ENCODE results near the gene NPR3.
A peak's percentile ranks its signal among the peaks of the same experiment; 100 is the strongest.

Gene NPR3

DNA sequence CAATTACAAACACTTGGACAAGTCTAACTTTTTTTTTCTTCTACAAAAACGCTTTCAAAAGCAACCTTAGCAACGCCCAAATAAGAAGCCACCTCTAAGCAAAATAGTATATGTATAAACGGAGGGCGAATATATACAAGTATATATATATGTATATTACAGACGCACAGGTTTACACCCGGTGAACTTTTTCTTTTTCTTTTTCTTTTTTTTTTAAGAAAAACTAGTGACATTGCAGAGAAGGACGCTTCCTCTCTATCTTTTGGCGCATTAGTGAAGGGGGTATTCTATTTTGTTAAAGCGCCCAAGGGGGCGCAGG is 200 bp downstream of the NPR3 start:
- no peak for TF ChIP-seq PAX5 (IDR thresholded peaks at IDR 0.05; ENCODE audit: insufficient read depth, low read length, severe bottlenecking)
- TF ChIP-seq SPI1 (IDR thresholded peaks at IDR 0.05; ENCODE audit: low read depth, low read length): no peak
- no peak for TF ChIP-seq POLR2AphosphoS5 (IDR thresholded peaks at IDR 0.05; ENCODE audit: low read depth, low read length)
- no peak for TF ChIP-seq POLR2A (IDR thresholded peaks at IDR 0.05; ENCODE audit: low read depth, low read length)
- no peak for TF ChIP-seq POU2F2 (IDR thresholded peaks at IDR 0.05; ENCODE audit: low read depth, low read length)
- no peak for TF ChIP-seq TAF1 (IDR thresholded peaks at IDR 0.05; ENCODE audit: low read depth, low read length)

DNA sequence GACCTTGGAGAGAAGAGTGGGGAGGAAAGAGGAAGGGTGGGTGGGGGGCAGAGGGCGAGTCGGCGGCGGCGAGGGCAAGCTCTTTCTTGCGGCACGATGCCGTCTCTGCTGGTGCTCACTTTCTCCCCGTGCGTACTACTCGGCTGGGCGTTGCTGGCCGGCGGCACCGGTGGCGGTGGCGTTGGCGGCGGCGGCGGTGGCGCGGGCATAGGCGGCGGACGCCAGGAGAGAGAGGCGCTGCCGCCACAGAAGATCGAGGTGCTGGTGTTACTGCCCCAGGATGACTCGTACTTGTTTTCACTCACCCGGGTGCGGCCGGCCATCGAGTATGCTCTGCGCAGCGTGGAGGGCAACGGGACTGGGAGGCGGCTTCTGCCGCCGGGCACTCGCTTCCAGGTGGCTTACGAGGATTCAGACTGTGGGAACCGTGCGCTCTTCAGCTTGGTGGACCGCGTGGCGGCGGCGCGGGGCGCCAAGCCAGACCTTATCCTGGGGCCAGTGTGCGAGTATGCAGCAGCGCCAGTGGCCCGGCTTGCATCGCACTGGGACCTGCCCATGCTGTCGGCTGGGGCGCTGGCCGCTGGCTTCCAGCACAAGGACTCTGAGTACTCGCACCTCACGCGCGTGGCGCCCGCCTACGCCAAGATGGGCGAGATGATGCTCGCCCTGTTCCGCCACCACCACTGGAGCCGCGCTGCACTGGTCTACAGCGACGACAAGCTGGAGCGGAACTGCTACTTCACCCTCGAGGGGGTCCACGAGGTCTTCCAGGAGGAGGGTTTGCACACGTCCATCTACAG is 760 bp downstream of the NPR3 start:
- FAIRE-seq (peak; percentile 31), DNase-seq (ENCODE audit: insufficient read length, low spot score) (peak; percentile 19)
- TF ChIP-seq POLR2A (IDR thresholded peaks at IDR 0.05; ENCODE audit: low read depth, low read length) (no peak), POLR2AphosphoS5 (IDR thresholded peaks at IDR 0.05; ENCODE audit: low read depth, low read length) (no peak), TAF1 (IDR thresholded peaks at IDR 0.05; ENCODE audit: low read depth, low read length) (no peak), PAX5 (IDR thresholded peaks at IDR 0.05; ENCODE audit: insufficient read depth, low read length, severe bottlenecking) (no peak)

More for the DNA sequence above, 200 bp downstream of the NPR3 start:
- FAIRE-seq: no peak
- DNase-seq (ENCODE audit: insufficient read length, low spot score): no peak

DNA sequence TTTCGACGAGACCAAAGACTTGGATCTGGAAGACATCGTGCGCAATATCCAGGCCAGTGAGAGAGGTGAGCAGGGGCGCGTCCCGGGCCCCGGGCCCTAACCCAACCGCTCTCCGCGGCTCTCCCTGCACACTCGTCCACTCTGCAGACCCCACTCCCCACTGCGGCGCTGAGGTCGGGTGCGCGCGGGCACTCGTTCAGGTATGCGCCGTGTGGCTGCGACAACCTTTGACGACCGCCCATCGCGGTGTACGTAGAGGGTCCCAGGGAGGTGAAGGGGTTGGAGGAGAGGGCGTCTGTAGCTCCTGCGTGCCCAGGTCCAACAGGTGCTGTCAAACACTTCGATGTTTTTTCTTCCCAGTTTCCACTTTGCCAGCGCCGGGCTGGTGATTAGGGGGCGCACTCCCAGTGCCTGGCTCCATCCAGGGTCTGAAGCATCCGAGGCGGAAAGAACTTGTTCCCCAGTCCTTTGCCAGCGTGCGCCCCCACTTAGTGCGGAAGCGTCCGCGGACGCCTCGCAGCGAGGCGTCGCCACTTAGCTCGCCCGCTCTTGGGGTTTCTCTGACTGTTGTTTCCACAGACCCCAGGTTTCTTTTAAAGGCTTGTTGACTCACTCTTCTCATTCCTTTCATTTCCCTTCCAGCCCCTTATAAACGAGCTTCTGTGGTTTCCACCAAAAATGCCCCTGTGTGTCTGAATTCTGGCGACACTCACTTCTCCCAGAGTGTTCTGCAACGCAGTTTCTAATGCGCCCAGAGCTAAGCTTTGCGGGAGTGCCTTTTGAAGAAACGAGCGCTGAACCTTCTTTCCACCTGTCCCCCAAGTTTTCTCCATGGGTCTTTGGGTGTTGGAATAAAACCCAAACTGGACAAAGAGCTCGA is 1.6 kb downstream of the NPR3 start:
- DNase-seq (ENCODE audit: insufficient read length, low spot score) (peak; percentile 13), FAIRE-seq (no peak)
- TF ChIP-seq POLR2AphosphoS5 (IDR thresholded peaks at IDR 0.05; ENCODE audit: low read depth, low read length): no peak
- no peak for TF ChIP-seq TAF1 (IDR thresholded peaks at IDR 0.05; ENCODE audit: low read depth, low read length)
- TF ChIP-seq POU2F2 (IDR thresholded peaks at IDR 0.05; ENCODE audit: low read depth, low read length): no peak
- no peak for TF ChIP-seq PAX5 (IDR thresholded peaks at IDR 0.05; ENCODE audit: insufficient read depth, low read length, severe bottlenecking)
- no peak for TF ChIP-seq POLR2A (IDR thresholded peaks at IDR 0.05; ENCODE audit: low read depth, low read length)
- no peak for TF ChIP-seq SPI1 (IDR thresholded peaks at IDR 0.05; ENCODE audit: low read depth, low read length)

DNA sequence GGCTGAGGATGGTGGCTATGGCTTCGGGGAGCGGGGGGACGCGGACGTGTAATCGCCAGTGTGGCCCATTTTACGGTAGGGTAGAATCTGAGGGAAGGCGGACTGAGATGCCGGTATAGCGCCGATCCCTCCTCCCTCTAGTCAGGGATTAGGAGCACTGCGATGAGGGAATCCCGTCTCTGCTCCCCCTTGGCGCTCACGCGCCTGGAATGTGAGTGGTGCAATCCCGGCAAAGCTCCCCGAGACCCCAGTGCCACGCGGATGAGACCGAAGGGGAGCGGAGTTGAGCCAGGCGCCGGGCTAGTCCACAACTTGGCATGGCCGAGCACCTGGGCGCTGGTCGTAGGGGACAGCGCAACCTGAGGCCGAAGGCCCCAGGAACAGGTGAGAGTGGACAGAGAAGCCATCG is 2.2 kb downstream of the NPR3 start:
- no peak for TF ChIP-seq SPI1 (IDR thresholded peaks at IDR 0.05; ENCODE audit: low read depth, low read length)
- TF ChIP-seq PAX5 (IDR thresholded peaks at IDR 0.05; ENCODE audit: insufficient read depth, low read length, severe bottlenecking): no peak
- no peak for TF ChIP-seq POLR2AphosphoS5 (IDR thresholded peaks at IDR 0.05; ENCODE audit: low read depth, low read length)
- no peak for TF ChIP-seq POLR2A (IDR thresholded peaks at IDR 0.05; ENCODE audit: low read depth, low read length)
- no peak for TF ChIP-seq POU2F2 (IDR thresholded peaks at IDR 0.05; ENCODE audit: low read depth, low read length)
- no peak for TF ChIP-seq TAF1 (IDR thresholded peaks at IDR 0.05; ENCODE audit: low read depth, low read length)
- FAIRE-seq (no peak), DNase-seq (ENCODE audit: insufficient read length, low spot score) (peak; percentile 12)

- TF ChIP-seq PAX5 (IDR thresholded peaks at IDR 0.05; ENCODE audit: insufficient read depth, low read length, severe bottlenecking): no peak
- no peak for TF ChIP-seq TAF1 (IDR thresholded peaks at IDR 0.05; ENCODE audit: low read depth, low read length)
- no peak for TF ChIP-seq SPI1 (IDR thresholded peaks at IDR 0.05; ENCODE audit: low read depth, low read length)
- no peak for TF ChIP-seq POLR2A (IDR thresholded peaks at IDR 0.05; ENCODE audit: low read depth, low read length)
- TF ChIP-seq POU2F2 (IDR thresholded peaks at IDR 0.05; ENCODE audit: low read depth, low read length): no peak
- TF ChIP-seq POLR2AphosphoS5 (IDR thresholded peaks at IDR 0.05; ENCODE audit: low read depth, low read length): no peak
- FAIRE-seq (no peak), DNase-seq (ENCODE audit: insufficient read length, low spot score) (peak; percentile 14)
Measured at GRCh38 chr5:32713770-32714381, 2.8 kb downstream of the NPR3 start.

DNA sequence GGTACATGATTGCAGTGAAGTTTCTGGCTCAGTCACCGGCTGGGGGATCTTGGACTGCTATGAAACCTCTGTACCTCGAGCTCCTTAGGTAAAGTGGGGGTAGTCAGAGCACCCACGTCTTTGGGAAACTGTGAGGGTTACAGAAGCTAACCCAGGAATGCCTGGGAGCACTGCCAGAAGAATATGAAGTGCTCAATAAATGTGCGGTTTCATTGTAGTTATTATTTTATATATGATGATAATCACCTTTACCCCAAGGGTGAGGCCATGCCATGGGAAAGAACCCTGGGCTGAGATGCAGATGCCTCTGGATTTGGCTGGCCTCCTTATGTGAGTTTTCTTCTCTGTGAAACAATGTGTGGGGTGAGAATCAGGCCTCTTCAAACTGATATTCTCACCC is 3.7 kb downstream of the NPR3 start:
- DNase-seq (ENCODE audit: insufficient read length, low spot score) (no peak), FAIRE-seq (no peak)
- no peak for TF ChIP-seq POLR2A (IDR thresholded peaks at IDR 0.05; ENCODE audit: low read depth, low read length)
- TF ChIP-seq PAX5 (IDR thresholded peaks at IDR 0.05; ENCODE audit: insufficient read depth, low read length, severe bottlenecking): no peak
- no peak for TF ChIP-seq POLR2AphosphoS5 (IDR thresholded peaks at IDR 0.05; ENCODE audit: low read depth, low read length)
- TF ChIP-seq POU2F2 (IDR thresholded peaks at IDR 0.05; ENCODE audit: low read depth, low read length): no peak
- no peak for TF ChIP-seq SPI1 (IDR thresholded peaks at IDR 0.05; ENCODE audit: low read depth, low read length)
- TF ChIP-seq TAF1 (IDR thresholded peaks at IDR 0.05; ENCODE audit: low read depth, low read length): no peak

DNA sequence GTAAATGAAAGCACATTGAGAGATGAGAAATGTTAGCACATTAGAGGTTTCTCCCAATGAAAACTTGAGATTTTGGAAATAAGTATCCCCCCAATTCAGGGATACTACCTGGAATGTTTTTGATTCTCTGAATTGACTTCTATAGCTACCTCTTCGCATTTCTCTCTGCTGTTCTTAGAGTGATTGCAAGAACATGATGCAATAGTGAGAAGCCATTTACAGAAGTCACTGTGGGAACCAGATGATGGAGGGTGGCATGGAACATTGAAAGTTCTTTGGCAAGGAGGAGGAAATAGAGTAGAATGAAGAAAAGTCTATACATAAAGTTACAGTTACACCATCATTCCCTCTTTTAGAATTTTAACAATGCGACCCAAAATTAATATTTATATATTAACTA is 9.2 kb downstream of the NPR3 start:
- DNase-seq (ENCODE audit: insufficient read length, low spot score) (no peak), FAIRE-seq (no peak)
- TF ChIP-seq POLR2A (IDR thresholded peaks at IDR 0.05; ENCODE audit: low read depth, low read length) (no peak), PAX5 (IDR thresholded peaks at IDR 0.05; ENCODE audit: insufficient read depth, low read length, severe bottlenecking) (no peak), POU2F2 (IDR thresholded peaks at IDR 0.05; ENCODE audit: low read depth, low read length) (no peak), TAF1 (IDR thresholded peaks at IDR 0.05; ENCODE audit: low read depth, low read length) (no peak), POLR2AphosphoS5 (IDR thresholded peaks at IDR 0.05; ENCODE audit: low read depth, low read length) (no peak), SPI1 (IDR thresholded peaks at IDR 0.05; ENCODE audit: low read depth, low read length) (no peak)

DNA sequence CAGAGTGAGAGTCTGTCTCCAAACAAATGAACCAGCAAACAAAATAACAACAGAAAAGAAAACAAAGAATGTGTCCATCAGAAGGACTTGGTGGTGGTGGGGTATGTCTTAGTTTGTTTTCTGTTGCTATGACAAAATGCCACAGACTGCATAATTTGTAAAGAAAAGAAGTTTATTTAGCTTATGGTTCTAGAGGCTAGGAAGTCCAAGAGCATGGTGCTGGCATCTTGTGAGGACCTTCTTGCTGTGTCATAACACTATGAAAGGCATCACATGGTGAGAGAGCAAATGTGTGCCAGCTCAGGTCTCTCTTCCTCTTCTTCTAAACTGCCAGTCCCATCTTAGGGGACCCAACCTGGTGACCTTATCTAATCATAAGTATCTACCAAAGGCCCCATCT is 10.5 kb downstream of the NPR3 start:
- DNase-seq (ENCODE audit: insufficient read length, low spot score) (no peak), FAIRE-seq (no peak)
- TF ChIP-seq PAX5 (IDR thresholded peaks at IDR 0.05; ENCODE audit: insufficient read depth, low read length, severe bottlenecking) (no peak), SPI1 (IDR thresholded peaks at IDR 0.05; ENCODE audit: low read depth, low read length) (no peak), POLR2AphosphoS5 (IDR thresholded peaks at IDR 0.05; ENCODE audit: low read depth, low read length) (no peak), POU2F2 (IDR thresholded peaks at IDR 0.05; ENCODE audit: low read depth, low read length) (no peak), POLR2A (IDR thresholded peaks at IDR 0.05; ENCODE audit: low read depth, low read length) (no peak), TAF1 (IDR thresholded peaks at IDR 0.05; ENCODE audit: low read depth, low read length) (no peak)

DNA sequence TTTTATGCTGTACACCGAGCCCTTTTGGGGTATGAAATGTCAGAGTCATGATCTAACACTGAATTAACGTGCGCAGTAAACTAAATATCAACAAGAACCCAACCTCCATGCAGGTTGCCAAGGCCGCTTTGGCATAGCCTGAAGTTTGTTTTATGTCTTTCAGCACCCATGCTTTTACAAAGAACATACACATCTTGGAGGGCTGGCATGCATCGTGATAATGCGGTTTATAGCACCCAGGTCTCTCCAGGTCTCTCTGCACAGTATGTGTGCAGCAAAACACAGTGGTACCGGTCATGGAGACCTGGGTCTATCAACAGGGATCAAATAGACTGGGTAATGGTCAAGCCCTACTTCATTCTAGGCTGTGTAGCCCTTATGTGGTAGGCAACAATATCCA is 11.8 kb downstream of the NPR3 start:
- FAIRE-seq: no peak
- DNase-seq (ENCODE audit: insufficient read length, low spot score): no peak
- no peak for TF ChIP-seq PAX5 (IDR thresholded peaks at IDR 0.05; ENCODE audit: insufficient read depth, low read length, severe bottlenecking)

Measured in GM12891 (cell line).